ENCODE results near the gene PRKN. TPM values are rescaled to one million over a fixed set of nuclear protein-coding genes. Genes with fewer than 3 reads are reported as not detected.

Gene PRKN
- polyA plus RNA-seq, 1 experiment, result 0.71 TPM

DNA sequence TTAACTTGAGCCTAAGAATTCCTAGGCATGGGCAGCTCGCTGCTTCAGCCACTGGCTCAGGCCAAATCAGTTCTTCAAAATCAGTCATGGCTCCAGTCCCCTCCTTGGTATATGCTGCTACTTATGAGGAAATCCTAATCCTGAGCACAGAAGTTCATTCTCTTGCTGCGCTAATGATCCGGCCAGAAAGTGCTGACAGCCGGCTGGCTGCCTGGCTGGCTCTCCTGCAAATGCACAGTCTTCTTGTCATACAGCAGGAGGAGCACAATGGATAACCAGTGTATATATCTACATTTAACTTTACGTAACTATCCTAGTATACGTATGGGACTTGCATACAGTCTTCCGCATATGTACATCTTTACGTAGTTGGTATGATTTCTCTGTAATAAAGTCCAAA, 500.8 kb downstream of the PRKN start:
- CTCF ChIA-PET, result no interaction called here
- no peak for DNase-seq (ENCODE audit: low read depth)
- TF ChIP-seq, protein P1, sequence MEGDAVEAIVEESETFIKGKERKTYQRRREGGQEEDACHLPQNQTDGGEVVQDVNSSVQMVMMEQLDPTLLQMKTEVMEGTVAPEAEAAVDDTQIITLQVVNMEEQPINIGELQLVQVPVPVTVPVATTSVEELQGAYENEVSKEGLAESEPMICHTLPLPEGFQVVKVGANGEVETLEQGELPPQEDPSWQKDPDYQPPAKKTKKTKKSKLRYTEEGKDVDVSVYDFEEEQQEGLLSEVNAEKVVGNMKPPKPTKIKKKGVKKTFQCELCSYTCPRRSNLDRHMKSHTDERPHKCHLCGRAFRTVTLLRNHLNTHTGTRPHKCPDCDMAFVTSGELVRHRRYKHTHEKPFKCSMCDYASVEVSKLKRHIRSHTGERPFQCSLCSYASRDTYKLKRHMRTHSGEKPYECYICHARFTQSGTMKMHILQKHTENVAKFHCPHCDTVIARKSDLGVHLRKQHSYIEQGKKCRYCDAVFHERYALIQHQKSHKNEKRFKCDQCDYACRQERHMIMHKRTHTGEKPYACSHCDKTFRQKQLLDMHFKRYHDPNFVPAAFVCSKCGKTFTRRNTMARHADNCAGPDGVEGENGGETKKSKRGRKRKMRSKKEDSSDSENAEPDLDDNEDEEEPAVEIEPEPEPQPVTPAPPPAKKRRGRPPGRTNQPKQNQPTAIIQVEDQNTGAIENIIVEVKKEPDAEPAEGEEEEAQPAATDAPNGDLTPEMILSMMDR (IDR thresholded peaks at IDR 0.05; ENCODE audit: insufficient read depth, low read depth, low read length), result no peak
- H3K4me3 ChIP-seq (ENCODE audit: low read depth, low read length), result no peak overlapping the region
- H3K36me3 ChIP-seq (ENCODE audit: control insufficient read depth, insufficient read depth, low read length), result no peaks in the 10 kb centered on the region
- no peaks in the 10 kb centered on the region for H3K27me3 ChIP-seq (ENCODE audit: control insufficient read depth, insufficient read depth, low read length)
- POLR2A ChIA-PET, result no interaction called here

DNA sequence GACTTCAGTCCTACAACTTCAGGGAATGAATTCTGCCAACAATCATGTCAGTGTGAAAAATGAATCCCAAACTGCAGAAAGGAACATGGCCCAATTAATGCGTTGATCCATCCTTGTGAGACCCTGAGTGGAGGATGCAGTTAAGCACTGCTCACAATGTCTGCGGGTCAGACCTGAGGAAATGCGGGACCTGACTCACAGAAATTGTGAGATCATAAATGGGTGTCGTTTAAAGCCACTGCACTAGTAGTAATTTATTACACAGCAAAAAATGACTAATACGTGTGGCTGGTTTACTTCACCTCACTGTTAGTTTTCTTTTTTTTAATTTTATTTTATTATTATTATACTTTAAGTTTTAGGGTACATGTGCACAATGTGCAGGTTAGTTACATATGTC, 505.0 kb downstream of the PRKN start:
- Histone ChIP-seq H3K4me3 (ENCODE audit: low read depth, low read length) (no peak overlapping the region), H3K27me3 (ENCODE audit: control insufficient read depth, insufficient read depth, low read length) (no peaks in the 10 kb centered on the region), H3K36me3 (ENCODE audit: control insufficient read depth, insufficient read depth, low read length) (no peaks in the 10 kb centered on the region)
- DNase-seq (ENCODE audit: low read depth), result no peak
- POLR2A ChIA-PET, result no interaction called here
- TF ChIP-seq, protein P1 (IDR thresholded peaks at IDR 0.05; ENCODE audit: insufficient read depth, low read depth, low read length), result no peak
- CTCF ChIA-PET, result no interaction called here

GRCh38 chr6:162220876-162221275, 506.7 kb downstream of the PRKN start:
- Histone ChIP-seq H3K36me3 (ENCODE audit: control insufficient read depth, insufficient read depth, low read length) (no peaks in the 10 kb centered on the region), H3K27me3 (ENCODE audit: control insufficient read depth, insufficient read depth, low read length) (no peaks in the 10 kb centered on the region), H3K4me3 (ENCODE audit: low read depth, low read length) (no peak overlapping the region)
- no peak for DNase-seq (ENCODE audit: low read depth)
- POLR2A ChIA-PET, result no interaction called here
- CTCF ChIA-PET, result no interaction called here
- TF ChIP-seq, protein P1 (IDR thresholded peaks at IDR 0.05; ENCODE audit: insufficient read depth, low read depth, low read length), result no peak

GRCh38 chr6:162219266-162219665, 508.3 kb downstream of the PRKN start:
- TF ChIP-seq, protein P1 (IDR thresholded peaks at IDR 0.05; ENCODE audit: insufficient read depth, low read depth, low read length), result no peak
- H3K4me3 ChIP-seq (ENCODE audit: low read depth, low read length), result no peak overlapping the region
- no peaks in the 10 kb centered on the region for H3K36me3 ChIP-seq (ENCODE audit: control insufficient read depth, insufficient read depth, low read length)
- ChIA-PET POLR2A (no interaction called here), CTCF (interaction anchor here (0.7 kb wide), 1 partner anchor 212 kb away, joined by 3 read pairs; no protein-coding TSS in a partner anchor)
- H3K27me3 ChIP-seq (ENCODE audit: control insufficient read depth, insufficient read depth, low read length), result no peaks in the 10 kb centered on the region
- no peak for DNase-seq (ENCODE audit: low read depth)

- Histone ChIP-seq H3K27me3 (ENCODE audit: control insufficient read depth, insufficient read depth, low read length) (no peaks in the 10 kb centered on the region), H3K4me3 (ENCODE audit: low read depth, low read length) (no peak overlapping the region), H3K36me3 (ENCODE audit: control insufficient read depth, insufficient read depth, low read length) (no peaks in the 10 kb centered on the region)
- POLR2A ChIA-PET, result no interaction called here
- TF ChIP-seq, protein P1 (IDR thresholded peaks at IDR 0.05; ENCODE audit: insufficient read depth, low read depth, low read length), result no peak
- CTCF ChIA-PET, result no interaction called here
- DNase-seq (ENCODE audit: low read depth), result no peak
These were observed 509.6 kb downstream of the PRKN start for GRCh38 chr6:162217811-162218493.
